H1 (cell line): ENCODE results near the gene ATP13A3.

Experiments used
- CTCF ChIP-seq, 3 experiments: IDR thresholded peaks; 1 replicate in 2 of 3; 2 replicates in 1 of 3; pipeline versions ENCODE4 v1.5.1 to v1.6.1; 2011; ENCODE audit warnings: low read length in 3 of 3, mild to moderate bottlenecking in 3 of 3, inconsistent platforms in 2 of 3, low read depth in 1 of 3, moderate library complexity in 1 of 3; ENCODE audit not compliant: insufficient read depth in 1 of 3; ENCODE audit errors: control extremely low read depth in 1 of 3
- EP300 ChIP-seq, 2 experiments: IDR thresholded peaks; 1 replicate in 1 of 2; 2 replicates in 1 of 2; pipeline ENCODE4 v1.6.1; 2011 to 2012; ENCODE audit warnings: low read depth in 2 of 2, low read length in 2 of 2, mild to moderate bottlenecking in 2 of 2, borderline replicate concordance in 1 of 2, inconsistent platforms in 1 of 2, moderate library complexity in 1 of 2
- EZH2 ChIP-seq: fragments of 200-600 bp; sonication (generic); IDR thresholded peaks from 2 replicates; pipeline ENCODE4 v1.7.1; 2012; ENCODE audit warnings: low read depth, mild to moderate bottlenecking, moderate library complexity, low read length, inconsistent platforms; ENCODE audit not compliant: severe bottlenecking
- GABPA ChIP-seq: IDR thresholded peaks from 2 replicates; pipeline ENCODE4 v1.6.1; 2011; ENCODE audit warnings: mild to moderate bottlenecking, low read length, moderate library complexity, borderline replicate concordance; ENCODE audit not compliant: insufficient read depth
- JUND ChIP-seq: IDR thresholded peaks from 2 replicates; pipeline ENCODE4 v1.6.1; 2011; ENCODE audit warnings: mild to moderate bottlenecking, improper control_type of control experiment, low read length
- MAFK ChIP-seq: IDR thresholded peaks from 2 replicates; pipeline ENCODE4 v1.6.1; 2012; ENCODE audit warnings: low read depth, mild to moderate bottlenecking, improper control_type of control experiment, low read length
- MAX ChIP-seq: IDR thresholded peaks from 2 replicates; pipeline ENCODE4 v1.6.1; 2012; ENCODE audit warnings: inconsistent platforms
- NANOG ChIP-seq: IDR thresholded peaks from 2 replicates; pipeline ENCODE4 v1.6.1; 2011; ENCODE audit warnings: low read length, low read depth, mild to moderate bottlenecking, inconsistent platforms; ENCODE audit not compliant: insufficient read depth, poor library complexity, severe bottlenecking
- PHF8 ChIP-seq: fragments of 200-600 bp; sonication (generic); conservative IDR thresholded peaks from 2 replicates; pipeline ENCODE4 v1.7.1; 2012; ENCODE audit warnings: low read depth, mild to moderate bottlenecking, inconsistent platforms, low read length, moderate library complexity
- POLR2A ChIP-seq, 2 experiments: IDR thresholded peaks; 1 replicate in 1 of 2; 2 replicates in 1 of 2; pipeline ENCODE4 v1.6.1; 2011; ENCODE audit warnings: low read depth in 2 of 2, low read length in 2 of 2, mild to moderate bottlenecking in 2 of 2; ENCODE audit errors: control extremely low read depth in 1 of 2
- POLR2AphosphoS5 ChIP-seq: IDR thresholded peaks from 2 replicates; pipeline ENCODE4 v1.6.1; 2011; ENCODE audit warnings: low read depth, low read length

GRCh38 chr3:194447161-194447560 lies 39.6 kb downstream of the ATP13A3 start:
- TF ChIP-seq GABPA (no peak), MAX (no peak), POLR2AphosphoS5 (no peak), JUND (no peak), CTCF (IDR thresholded peaks at IDR 0.05; ENCODE audit: control extremely low read depth in 1 of 3, insufficient read depth in 1 of 3, low read depth in 1 of 3, low read length in 3 of 3) (no peak), EP300 (IDR thresholded peaks at IDR 0.05; ENCODE audit: borderline replicate concordance in 1 of 2, low read depth in 2 of 2, low read length in 2 of 2) (no peak), NANOG (no peak), MAFK (no peak), EZH2 (no peak), POLR2A (IDR thresholded peaks at IDR 0.05; ENCODE audit: control extremely low read depth in 1 of 2, low read depth in 2 of 2, low read length in 2 of 2) (no peak), PHF8 (no peak)
